HG03565 (cell line): Measurements from ENCODE around the gene FEM1C.

Experiments used
- ATAC-seq: cut with Tn5 transposase; IDR thresholded peaks from one replicate; pipeline ENCODE4 v1.9.1; 2021; ENCODE audit warnings: mild to moderate bottlenecking, moderate library complexity; ENCODE audit not compliant: unreplicated experiment

Gene FEM1C, protein sequence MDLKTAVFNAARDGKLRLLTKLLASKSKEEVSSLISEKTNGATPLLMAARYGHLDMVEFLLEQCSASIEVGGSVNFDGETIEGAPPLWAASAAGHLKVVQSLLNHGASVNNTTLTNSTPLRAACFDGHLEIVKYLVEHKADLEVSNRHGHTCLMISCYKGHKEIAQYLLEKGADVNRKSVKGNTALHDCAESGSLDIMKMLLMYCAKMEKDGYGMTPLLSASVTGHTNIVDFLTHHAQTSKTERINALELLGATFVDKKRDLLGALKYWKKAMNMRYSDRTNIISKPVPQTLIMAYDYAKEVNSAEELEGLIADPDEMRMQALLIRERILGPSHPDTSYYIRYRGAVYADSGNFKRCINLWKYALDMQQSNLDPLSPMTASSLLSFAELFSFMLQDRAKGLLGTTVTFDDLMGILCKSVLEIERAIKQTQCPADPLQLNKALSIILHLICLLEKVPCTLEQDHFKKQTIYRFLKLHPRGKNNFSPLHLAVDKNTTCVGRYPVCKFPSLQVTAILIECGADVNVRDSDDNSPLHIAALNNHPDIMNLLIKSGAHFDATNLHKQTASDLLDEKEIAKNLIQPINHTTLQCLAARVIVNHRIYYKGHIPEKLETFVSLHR

DNA sequence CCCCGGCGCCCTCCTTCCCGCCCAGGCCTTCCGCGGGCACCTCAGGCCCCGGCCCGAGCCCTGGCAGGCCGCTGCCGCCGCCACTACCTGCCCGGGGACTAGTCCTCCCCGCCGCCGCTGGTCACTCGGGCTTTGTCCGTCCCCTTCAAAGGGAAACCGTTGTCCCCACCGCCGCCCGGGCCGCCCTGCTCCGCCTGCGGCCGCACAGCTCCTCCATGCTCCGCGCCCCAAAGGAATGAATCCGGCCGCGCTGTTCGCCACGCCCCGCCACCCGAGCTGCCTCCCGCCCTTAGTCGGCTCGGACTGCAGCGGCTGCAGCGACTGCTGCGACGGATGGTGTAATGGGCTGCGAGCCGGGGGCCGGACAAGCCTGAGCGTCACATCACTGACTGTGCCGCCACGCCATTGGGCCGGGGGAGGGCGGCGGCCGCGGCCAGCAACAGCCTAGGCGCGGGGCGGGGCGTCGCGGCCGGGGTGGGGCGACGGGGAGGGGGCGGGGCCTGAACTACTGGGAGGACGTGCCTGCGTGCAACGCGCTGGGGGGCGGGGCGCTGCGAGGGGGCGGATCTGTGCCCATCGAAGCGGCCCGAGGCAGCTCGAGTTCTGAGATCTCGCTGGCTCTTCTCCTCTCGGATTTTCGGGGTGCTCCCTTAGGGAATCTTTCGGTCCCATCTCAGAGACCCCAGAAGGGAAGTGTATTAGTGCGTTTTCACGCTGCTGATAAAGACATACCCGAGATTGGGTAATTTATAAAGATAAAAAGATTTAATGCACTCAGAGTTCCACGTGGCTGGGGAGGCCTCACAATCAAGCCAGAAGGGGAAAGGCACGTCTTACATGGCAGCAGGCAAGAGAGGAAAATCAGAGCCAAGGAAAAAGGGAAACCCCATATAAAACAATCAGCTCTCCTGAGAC, at the start of gene FEM1C:
TSS of gene FEM1C (minus strand) at position 340 of the 915 bp plus-strand sequence. CDS start 1,282 bp downstream, outside the sequence.
- ATAC-seq: peak; percentile 96

DNA sequence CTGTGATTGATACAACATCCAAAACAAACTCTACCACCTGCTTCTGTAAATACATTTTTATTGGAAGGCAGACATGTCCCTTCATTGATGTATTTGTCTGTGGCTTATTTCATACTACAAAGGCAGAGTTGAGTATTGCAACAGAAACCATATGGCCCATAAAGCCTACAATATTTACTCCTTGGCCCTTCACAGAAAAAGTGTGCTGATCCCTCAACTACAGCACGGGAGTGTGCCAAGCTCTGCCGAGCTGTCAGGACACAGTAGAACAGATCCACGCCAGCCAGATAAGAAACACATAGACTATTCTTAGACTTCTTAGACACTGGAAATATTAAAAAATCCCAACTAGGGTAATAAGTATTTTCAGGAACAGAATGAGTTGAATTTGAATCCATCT, 44.5 kb upstream of the FEM1C start:
- ATAC-seq: no peak

DNA sequence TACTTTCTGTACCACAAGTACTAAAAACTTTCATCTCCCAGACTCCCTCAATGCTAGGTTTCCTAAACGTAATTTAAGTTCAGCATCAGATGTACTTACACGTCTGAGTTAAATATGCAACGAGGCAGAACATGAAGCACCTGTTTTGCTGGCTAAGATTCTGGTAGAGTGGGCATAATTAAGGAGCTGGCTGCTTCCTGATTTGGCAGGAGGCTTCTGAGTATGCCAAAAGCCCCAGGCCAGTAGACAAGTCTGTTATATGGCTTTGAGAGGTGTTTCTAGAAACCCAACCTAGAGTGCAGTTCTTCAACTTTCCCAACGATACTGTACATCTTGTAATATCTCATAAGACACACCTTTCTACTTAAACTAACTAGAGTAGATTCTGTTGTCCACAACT, 44.1 kb upstream of the FEM1C start:
- no peak for ATAC-seq

DNA sequence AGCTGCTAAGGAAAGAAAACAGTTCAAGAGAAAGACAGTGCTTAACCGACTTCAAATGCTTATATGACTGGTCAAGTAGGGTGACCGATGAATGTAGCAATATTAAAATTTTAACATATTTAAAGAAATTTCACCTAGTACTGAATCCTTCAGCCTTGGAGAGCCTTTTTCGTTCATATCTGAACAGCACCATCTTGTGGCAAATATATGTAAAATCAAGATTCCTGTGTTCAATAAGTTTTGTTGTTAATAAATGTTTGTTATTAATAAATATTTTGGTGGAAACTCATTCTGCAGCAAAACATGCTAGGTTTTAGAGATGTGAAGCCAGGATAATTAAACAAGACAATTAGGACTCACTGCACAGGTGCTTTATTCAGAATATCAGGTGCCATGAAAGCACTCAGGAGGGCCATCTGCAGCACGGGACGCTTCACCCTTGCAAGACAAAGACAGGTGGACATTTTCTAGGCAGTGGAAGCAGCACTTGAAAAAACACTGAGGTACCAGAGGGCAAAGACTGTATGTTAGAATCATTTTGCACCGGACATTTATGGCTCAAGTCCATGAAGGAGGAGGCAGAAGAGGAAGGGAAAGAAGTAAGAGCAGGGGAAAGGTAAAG, 42.1 kb upstream of the FEM1C start:
- ATAC-seq: no peak

DNA sequence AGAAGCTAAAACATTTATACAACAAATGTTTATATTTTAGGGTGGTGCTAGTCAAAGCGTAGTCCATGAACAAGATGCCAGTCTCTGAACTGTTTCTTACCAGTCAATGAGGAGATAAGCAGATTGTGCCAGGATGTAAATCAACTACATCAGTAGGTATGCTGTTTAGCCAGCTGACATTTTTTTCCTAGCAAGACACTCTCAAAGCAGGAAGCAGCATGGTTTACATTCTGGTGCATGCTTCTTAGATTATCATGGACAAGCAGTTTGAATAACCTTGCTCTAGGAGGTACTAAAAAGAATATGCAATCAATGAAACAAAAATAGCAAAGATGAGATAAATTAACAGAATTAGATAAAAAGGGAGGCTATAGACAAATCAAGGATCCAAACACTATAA, 40.7 kb upstream of the FEM1C start:
- ATAC-seq: no peak

DNA sequence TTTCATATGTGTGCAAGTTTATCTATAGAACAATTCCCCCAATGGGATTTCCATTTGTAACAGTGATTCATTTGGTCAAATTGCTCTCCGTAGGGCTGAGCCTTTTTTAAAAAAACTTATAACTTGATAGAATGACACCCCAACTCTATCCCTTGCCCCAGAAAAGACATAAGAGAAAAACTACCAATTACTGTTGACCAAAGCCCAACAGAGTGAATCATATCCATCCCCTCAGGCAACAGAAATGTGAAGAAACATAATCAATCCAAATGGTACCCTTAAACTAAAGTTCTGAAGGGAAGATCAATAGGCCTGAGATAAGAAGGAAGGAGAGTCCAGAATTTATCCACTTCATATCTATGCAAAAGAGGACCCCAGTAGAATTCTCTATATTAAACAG, 39.9 kb upstream of the FEM1C start:
- ATAC-seq: no peak

DNA sequence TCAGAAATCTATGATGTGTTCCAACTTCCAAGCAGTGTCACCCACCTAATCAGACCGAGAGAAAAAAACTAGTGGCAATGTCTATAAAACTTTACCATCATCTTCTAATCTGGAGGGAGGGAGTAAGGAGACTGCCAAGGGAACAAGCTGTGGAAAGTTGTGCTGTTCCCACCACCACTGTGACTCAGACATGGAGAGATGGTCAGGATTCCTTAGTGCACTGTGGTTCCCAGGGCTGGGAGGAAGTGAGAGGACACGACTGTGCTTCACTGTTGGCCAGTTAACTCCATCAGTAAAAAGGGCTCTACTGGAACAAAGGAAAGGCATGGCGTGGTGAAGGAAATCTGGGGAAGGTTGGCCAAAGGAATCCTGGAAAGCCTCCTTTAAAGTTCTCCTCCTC, 38.9 kb upstream of the FEM1C start:
- no peak for ATAC-seq

DNA sequence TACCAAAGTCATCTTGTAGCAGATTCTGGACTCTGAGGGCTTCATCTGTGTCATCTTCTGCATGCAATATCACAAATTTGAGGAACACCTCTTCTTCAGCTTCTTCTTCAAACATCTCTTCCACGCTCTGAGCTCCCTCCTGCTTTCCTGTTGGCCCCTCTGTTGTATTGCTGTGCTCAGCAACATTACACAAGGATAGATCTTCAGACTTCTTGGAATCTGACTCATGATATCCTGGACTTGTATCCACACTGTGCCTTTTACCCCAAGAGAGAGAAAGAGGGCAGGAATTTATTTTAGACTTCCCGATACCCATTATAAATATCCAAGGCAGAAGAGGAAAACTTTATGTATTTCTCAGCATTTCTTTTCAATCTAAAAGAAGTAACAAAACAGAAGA, 36.4 kb upstream of the FEM1C start:
- no peak for ATAC-seq

DNA sequence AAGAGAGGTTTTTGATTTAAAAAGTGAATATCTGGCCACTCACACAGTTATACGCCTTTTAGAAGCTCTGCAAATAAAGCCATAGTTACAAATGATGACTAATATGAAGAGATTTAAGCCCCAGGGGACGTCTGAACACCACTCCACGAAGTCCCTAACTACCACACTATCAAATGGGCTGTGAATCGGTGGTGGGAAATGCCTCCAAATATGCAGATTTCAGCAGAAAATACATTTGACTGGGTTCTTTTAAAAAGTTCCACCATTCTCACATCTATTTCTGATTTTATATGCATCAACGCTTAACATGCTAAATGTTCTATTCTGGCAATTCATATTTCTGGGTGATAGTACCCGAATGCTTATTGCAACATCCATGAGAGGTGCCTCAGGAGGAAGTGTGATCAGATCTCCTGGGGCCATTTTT, 35.2 kb upstream of the FEM1C start:
- peak; percentile 57 for ATAC-seq

DNA sequence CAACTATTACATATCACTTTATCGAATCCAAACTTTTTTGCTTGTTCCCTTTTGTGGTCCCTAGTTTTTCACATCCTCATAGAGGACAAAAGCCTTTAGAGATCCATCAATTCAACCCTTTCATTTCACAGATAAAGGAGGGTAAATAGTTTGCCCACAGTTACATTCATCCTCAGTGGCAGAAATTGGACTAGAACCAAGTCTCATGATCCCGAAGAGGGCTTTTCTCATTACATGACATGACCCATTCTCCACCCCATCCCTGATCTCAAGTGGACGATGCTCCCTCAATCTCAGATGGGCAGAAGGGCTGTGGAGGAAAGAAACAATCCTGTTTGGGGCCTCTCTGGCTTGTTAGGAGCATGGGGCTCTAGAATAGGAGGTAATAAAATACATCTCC, 34.6 kb upstream of the FEM1C start:
- ATAC-seq: no peak

DNA sequence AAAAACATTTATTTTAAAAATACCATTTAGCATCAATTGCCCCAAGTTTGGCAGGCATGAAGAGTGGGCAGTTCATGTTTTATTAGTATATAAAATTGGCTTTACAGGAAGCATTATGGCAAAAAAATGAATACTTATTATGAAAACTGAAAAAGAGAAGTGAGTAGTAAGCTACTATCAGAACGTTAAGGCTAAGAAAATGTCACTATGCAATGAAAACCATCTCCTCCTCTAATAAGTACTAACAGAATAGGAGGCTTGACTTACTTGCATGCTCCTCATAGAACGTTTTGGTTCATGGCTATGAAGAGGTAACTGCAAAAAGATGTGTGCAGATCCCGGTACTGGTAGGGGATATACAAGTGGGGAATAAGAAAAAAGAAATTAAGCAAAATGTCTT, 34.1 kb upstream of the FEM1C start:
- peak; percentile 37 for ATAC-seq

DNA sequence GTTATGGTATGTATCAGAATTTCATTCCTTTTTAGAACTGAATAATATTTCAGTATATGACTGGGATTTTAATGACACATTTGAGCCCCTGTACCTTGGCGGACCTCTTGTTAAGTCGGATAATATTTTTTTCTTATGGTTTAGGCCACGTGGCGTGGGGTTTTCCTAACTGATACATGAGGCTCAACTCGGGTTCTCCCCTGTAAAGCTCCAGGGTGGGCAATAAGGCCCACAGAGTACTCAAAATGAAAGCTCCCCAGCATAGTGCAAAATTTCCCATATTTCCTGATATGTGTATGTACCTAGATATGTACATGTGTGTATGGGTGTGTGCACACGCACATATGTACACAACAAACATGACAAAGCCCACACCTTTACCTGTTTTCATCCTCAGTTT, 33.2 kb upstream of the FEM1C start:
- no peak for ATAC-seq

DNA sequence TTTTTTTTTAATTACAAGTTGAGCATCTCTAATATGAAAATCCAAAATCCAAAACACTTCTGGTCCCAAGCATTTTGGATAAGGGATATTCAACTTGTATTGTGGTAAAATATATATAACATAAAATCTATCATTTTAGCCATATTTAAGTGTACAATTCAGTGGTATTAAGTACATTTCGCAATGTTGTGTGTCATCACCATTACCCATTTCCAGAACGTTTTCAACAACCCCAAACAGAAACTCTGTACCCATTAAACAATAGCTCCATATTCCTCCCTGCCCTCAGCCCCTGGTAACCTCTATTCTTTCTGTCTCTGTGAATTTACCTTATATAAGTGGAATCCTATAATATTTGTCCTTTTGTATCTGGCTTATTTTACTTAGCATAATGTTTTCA, 32.8 kb upstream of the FEM1C start:
- ATAC-seq: no peak

DNA sequence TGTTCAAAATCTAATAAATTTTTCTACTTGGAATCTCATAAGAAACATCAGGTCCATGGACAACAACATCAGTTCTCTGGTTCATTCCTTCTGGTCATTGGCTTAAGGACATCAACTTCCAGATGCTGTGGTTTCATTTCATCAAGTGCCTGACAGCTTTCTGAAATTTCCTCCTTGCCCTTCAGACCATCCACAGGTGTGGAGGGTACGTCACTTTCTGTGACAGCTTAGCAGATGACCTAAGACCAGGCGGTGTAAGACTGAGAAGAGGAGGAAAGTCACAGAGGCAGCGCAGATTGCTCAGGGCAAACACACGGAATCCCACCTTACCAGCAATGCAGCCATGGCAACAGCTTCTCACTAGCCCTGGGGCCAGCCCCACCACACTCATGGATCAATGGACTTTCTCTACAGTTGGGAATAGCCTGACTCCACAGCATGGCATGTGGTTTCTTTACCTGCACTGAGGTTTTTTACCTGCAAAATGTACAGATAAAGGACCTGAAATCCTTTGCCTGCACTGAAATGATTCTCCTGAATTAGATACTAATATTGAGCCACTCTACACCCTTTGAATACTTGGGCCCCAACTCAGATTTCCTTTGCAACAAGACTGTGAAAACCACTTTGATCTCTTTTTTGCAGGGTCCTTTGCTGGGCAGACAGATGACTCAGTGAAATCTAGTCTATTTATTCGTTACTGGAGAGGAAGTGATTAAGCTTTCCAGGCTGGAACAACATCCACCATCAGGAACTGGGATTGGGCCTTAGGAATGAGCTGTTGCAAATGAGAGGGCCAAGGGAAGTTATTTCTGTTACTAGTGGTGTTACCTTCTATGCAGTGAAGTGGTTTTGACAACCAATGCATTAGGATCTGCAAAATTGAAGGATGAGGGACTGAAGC, 30.8 kb upstream of the FEM1C start:
- ATAC-seq: peak; percentile 29

DNA sequence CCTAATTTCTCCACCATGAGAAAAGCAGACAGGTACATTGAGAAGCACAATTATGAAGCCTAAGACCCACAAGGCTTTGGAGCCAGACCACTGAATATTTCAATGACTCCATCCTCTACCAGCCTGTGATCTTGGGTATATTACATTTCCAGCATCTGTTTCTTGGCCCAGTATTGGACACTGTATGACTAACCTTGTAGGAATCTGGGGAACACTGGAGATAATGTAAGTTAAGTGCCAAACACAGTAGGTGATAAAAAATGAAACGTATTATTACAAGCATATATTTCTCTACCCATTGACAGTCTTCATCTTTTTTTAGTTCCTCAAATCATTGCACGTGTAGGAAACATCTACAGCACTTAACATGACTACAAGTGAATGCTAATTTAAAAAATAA, 28.6 kb upstream of the FEM1C start:
- no peak for ATAC-seq

DNA sequence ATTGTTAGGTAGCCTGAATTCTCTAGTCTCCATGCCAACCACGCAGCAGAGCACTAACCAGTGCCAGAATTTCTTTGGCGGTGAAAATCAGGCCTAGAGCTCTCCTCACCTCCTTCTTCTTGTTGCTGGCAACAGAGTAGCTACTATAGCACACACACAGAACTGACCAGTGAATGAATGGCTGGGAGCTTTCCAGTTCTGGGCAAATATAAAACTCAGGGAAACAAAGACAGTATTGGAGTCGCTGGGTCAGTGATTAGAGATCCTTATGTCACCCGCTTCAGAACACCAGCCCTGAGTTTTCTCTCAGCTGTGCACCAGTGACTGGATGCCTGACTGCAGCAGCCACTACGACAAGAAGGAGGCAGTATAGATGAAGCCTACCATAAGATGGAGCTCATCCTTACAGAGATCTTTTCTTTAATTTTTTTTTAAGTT, 26.9 kb upstream of the FEM1C start:
- ATAC-seq: no peak

DNA sequence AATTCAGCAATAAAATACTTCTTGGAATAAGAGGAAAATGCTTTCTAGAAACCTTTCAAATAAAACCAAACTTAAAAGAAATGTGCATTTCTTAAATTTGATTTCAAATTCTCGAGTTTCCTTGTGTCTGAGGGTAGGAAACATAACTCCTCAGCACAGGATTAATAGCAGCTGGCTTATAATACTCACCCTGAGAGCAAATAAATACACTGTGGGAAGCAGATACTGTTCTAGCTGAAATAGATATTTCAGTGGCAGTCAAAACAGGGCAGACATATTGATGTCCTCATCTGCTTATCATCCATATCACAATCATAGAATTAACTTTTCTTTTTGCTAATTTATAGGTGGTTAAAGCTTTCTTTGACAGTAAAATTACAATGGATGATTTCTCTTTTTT, 24.1 kb upstream of the FEM1C start:
- no peak for ATAC-seq

DNA sequence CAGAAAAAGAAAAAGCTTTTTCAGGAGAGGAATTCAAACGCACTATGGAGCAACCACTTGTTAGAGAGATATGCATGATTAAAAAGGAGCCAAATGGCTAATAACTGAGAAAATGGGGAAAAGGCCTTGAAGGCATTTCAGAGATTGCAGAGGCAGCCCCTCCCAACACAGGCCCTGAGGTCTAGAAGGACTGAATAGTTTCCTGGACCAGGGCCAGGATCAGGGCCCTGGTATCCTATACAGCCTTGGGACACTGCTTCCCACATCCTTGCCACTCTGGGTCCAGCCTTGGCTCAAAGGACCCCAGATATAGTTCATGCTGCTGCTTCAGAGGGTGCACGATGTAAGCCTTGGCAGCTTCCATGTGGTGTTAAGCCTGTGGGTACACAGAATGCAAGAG, 20.7 kb upstream of the FEM1C start:
- no peak for ATAC-seq

DNA sequence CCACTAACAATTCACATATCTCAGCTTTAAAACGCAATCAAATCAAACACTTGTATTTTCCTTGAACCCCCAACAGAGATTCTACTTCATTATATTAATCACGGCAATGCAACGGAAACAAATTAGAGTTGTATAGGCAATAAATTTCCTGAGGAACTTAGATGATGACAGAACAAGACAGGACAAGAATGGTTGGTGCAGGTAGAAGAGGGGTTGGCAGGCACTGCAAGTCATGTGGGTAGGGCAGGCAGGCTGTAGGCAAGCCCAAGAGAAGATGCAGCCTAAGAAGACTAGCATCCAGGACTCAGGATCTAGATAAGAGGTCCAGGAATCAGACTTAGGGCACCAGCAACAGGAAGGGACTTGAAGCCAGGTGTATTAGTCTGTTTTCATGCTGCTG, 16.6 kb upstream of the FEM1C start:
- ATAC-seq: no peak

DNA sequence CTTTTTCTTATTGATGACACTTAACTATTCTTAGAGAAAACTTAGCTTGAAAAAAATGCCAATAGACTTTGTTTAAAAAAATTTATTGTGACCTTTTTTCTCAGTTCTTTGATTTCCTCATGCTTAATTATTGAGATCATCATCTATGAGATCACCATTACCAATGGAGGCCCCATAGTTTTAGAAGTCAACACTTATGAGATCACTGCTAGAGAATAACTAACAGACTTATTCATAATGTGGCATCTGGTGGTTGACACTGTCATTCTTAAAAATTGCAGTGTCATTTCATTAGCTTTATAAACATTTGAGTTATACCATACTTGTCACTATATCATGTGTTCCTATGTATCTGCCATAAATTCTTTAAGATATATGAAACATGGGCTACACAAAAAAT, 14.9 kb upstream of the FEM1C start:
- no peak for ATAC-seq
